Measurements from ENCODE around the gene NEXN.

DNA sequence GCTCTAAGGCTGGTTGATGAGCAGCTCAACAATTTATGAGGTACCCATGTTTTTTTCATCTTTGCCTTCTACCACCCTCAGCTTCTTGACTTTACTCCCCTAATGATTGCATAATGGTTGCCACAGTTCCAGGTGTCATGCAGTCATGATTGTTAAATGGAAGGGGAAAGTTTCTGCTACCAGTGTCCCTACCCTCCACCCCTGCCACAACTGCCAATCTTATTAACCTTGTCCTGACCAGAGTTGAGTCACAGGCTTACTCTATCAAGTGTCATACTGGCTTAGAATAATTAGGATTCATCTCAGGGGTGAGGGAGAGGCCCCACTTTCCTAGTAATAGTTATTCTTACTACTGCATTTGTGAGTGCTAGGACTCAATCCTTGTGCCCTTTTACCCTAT, 98.4 kb downstream of the NEXN start:
- TF ChIP-seq, protein P1, sequence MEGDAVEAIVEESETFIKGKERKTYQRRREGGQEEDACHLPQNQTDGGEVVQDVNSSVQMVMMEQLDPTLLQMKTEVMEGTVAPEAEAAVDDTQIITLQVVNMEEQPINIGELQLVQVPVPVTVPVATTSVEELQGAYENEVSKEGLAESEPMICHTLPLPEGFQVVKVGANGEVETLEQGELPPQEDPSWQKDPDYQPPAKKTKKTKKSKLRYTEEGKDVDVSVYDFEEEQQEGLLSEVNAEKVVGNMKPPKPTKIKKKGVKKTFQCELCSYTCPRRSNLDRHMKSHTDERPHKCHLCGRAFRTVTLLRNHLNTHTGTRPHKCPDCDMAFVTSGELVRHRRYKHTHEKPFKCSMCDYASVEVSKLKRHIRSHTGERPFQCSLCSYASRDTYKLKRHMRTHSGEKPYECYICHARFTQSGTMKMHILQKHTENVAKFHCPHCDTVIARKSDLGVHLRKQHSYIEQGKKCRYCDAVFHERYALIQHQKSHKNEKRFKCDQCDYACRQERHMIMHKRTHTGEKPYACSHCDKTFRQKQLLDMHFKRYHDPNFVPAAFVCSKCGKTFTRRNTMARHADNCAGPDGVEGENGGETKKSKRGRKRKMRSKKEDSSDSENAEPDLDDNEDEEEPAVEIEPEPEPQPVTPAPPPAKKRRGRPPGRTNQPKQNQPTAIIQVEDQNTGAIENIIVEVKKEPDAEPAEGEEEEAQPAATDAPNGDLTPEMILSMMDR (conservative IDR thresholded peaks at IDR 0.05 in 1 of 2, IDR thresholded peaks at IDR 0.05 in 1 of 2; ENCODE audit: extremely low read depth in 1 of 2, insufficient read depth in 1 of 2, low read depth in 1 of 2, low read length in 2 of 2): no peak
- no peak for TF ChIP-seq EZH2 (IDR thresholded peaks at IDR 0.05; ENCODE audit: borderline replicate concordance, low read length)

Data from mammary epithelial cell (primary cell).